Left lobe of liver (tissue), 2 donors: Measurements from ENCODE around the gene CD300C. TPM values are rescaled to one million over a fixed set of nuclear protein-coding genes. Genes with fewer than 3 reads are reported as not detected.
"Not testable (repeated sequence)": the region's sequence is repeated elsewhere in the genome, so short reads cannot be mapped to it uniquely, and the experiment has no call there.

Experiments used
- ATAC-seq: fragments of 200-7000 bp; cut with Tn5 transposase; one replicate; pipeline ENCODE4 v1.9.1; 2020; ENCODE audit warnings: mild to moderate bottlenecking, moderate library complexity
- DNase-seq: peaks from one replicate; pipeline ENCODE4 v3.0.0-alpha.2; 2020; ENCODE audit warnings: low spot score
- total RNA-seq: library from RNA; stranded (reverse); gene quantifications from one replicate; pipeline ENCODE4 v1.2.1, GENCODE V29; 2021
- donor health status: DM: no; HTN: no; CAD: no; lungs with moderate emphysema.
- donor health status: DM: no; HTN: yes; CAD: no.

The CD300C gene
- total RNA-seq, 1 donor from 2014 or later, result 0.50 TPM

- DNase-seq, result no peak
- ATAC-seq, result no peak
Observed at GRCh38 chr17:74565126-74565525, 19.2 kb upstream of the CD300C start.

- DNase-seq (no peak), ATAC-seq (no peak)
Observed at GRCh38 chr17:74563358-74563757, 17.4 kb upstream of the CD300C start.

- no peak for DNase-seq
- no peak for ATAC-seq
Observed at GRCh38 chr17:74561586-74561985, 15.7 kb upstream of the CD300C start.

- DNase-seq (no peak), ATAC-seq (no peak)
Observed at GRCh38 chr17:74558882-74559519, 13.1 kb upstream of the CD300C start.

GRCh38 chr17:74558402-74558801 lies 12.5 kb upstream of the CD300C start:
- ATAC-seq, DNase-seq: not testable (repeated sequence)

- DNase-seq (no peak), ATAC-seq (no peak)
Observed at GRCh38 chr17:74555427-74555940, 9.6 kb upstream of the CD300C start.

- ATAC-seq, result peak; percentile 28
Observed at GRCh38 chr17:74554909-74555308, 9.0 kb upstream of the CD300C start.

GRCh38 chr17:74552037-74552436 lies 6.1 kb upstream of the CD300C start:
- DNase-seq, result no peak
- ATAC-seq, result no peak

More at GRCh38 chr17:74554909-74555308, 9.0 kb upstream of the CD300C start:
- no peak for DNase-seq

- ATAC-seq, result no peak
- no peak for DNase-seq
Observed at GRCh38 chr17:74550602-74551001, 4.7 kb upstream of the CD300C start.

- DNase-seq, result no peak
- no peak for ATAC-seq
Observed at GRCh38 chr17:74549343-74549742, 3.4 kb upstream of the CD300C start.

GRCh38 chr17:74547736-74548135 lies 1.8 kb upstream of the CD300C start:
- ATAC-seq, result no peak
- no peak for DNase-seq

GRCh38 chr17:74547264-74547663 lies 1.3 kb upstream of the CD300C start:
- DNase-seq, result no peak

GRCh38 chr17:74546586-74546985 lies 671 bp upstream of the CD300C start:
- DNase-seq (no peak), ATAC-seq (no peak)

More at GRCh38 chr17:74547264-74547663, 1.3 kb upstream of the CD300C start:
- ATAC-seq, result no peak

GRCh38 chr17:74544991-74545842 lies 698 bp downstream of the CD300C start:
- DNase-seq, result no peak

GRCh38 chr17:74543891-74544760 lies 1.8 kb downstream of the CD300C start:
- no peak for ATAC-seq

More at GRCh38 chr17:74544991-74545842, 698 bp downstream of the CD300C start:
- no peak for ATAC-seq

GRCh38 chr17:74543406-74543805 lies 2.5 kb downstream of the CD300C start:
- DNase-seq (no peak), ATAC-seq (no peak)

More at GRCh38 chr17:74543891-74544760, 1.8 kb downstream of the CD300C start:
- no peak for DNase-seq

GRCh38 chr17:74542727-74543383 lies 3.1 kb downstream of the CD300C start:
- ATAC-seq (no peak), DNase-seq (no peak)

GRCh38 chr17:74542166-74542565 lies 3.7 kb downstream of the CD300C start:
- ATAC-seq (no peak), DNase-seq (no peak)

- ATAC-seq (no peak), DNase-seq (no peak)
Observed at GRCh38 chr17:74541176-74542111, 4.5 kb downstream of the CD300C start.
